BLaER1 treated with 17β-estradiol and CSF1 and Interleukin-3, amounts not matched to agents 10 nM and 100 nM (cell line): ENCODE measurements around the gene EHBP1L1.
A peak's percentile ranks its signal among the peaks of the same experiment; 100 is the strongest.

Source experiments
- H3K27ac ChIP-seq, 11 experiments: shearing (Covaris generic); formaldehyde crosslinking; 2 replicates each; pipeline ENCODE4 v1.8.1; 2022
- H3K27me3 ChIP-seq, 11 experiments: shearing (Covaris generic); formaldehyde crosslinking; 2 replicates each; pipeline ENCODE4 v1.8.1; 2022
- H3K36me3 ChIP-seq, 11 experiments: shearing (Covaris generic); formaldehyde crosslinking; 2 replicates each; pipeline ENCODE4 v1.8.1; 2022
- H3K4me1 ChIP-seq, 10 experiments: shearing (Covaris generic); formaldehyde crosslinking; 2 replicates each; pipeline ENCODE4 v1.8.1; 2022
- H3K4me2 ChIP-seq, 11 experiments: shearing (Covaris generic); formaldehyde crosslinking; 2 replicates each; pipeline ENCODE4 v1.8.1; 2022
- H3K4me3 ChIP-seq, 10 experiments: shearing (Covaris generic); formaldehyde crosslinking; 2 replicates each; pipeline ENCODE4 v1.8.1; 2022
- H3K9ac ChIP-seq, 11 experiments: shearing (Covaris generic); formaldehyde crosslinking; 2 replicates each; pipeline ENCODE4 v1.8.1; 2022
- H3K9me3 ChIP-seq, 11 experiments: shearing (Covaris generic); formaldehyde crosslinking; replicated peaks in 1 of 11; 2 replicates each; pipeline ENCODE4 v1.8.1; 2022
- H4K20me1 ChIP-seq, 11 experiments: shearing (Covaris generic); formaldehyde crosslinking; 2 replicates each; pipeline ENCODE4 v1.8.1; 2022
- Cebpa-rat ChIP-seq, 11 experiments: shearing (Covaris generic); IDR thresholded peaks; 2 replicates each; pipeline ENCODE4 v1.8.1; 2022

The EHBP1L1 gene

GRCh38 chr11:65556470-65557279, 19.2 kb upstream of the EHBP1L1 start:
- H3K4me1 ChIP-seq, result peaks cover 78 to 90% (median 89%) of the 10 kb centered on the region in 10 experiments
- peaks cover 0 to 25% (median 13%) of the 10 kb centered on the region in 11 experiments; a peak in 10 of 22 replicates for H4K20me1 ChIP-seq
- H3K4me2 ChIP-seq, result peak overlapping the region; percentile 89 to 100 (median 99)
- H3K27me3 ChIP-seq, result no peaks in the 10 kb centered on the region
- H3K27ac ChIP-seq, result peak overlapping the region; percentile 73 to 93 (median 87); a peak in 20 of 22 replicates
- no peak; a peak in 2 of 22 replicates for TF ChIP-seq Cebpa-rat (IDR thresholded peaks at IDR 0.05)
- peaks cover 0 to 10% (median 2%) of the 10 kb centered on the region in 11 experiments; a peak in 9 of 22 replicates for H3K36me3 ChIP-seq
- peak overlapping the region; percentile 49 to 75 (median 62) for H3K4me3 ChIP-seq
- H3K9me3 ChIP-seq, result no peaks in the 10 kb centered on the region
- H3K9ac ChIP-seq, result peak overlapping the region; percentile 76 to 91 (median 86); a peak in 21 of 22 replicates

GRCh38 chr11:65557280-65558001, 18.4 kb upstream of the EHBP1L1 start:
- peak overlapping the region; percentile 89 to 100 (median 99) for H3K4me2 ChIP-seq
- no peaks in the 10 kb centered on the region for H3K27me3 ChIP-seq
- H3K27ac ChIP-seq, result peak overlapping the region; percentile 73 to 93 (median 87); a peak in 20 of 22 replicates
- peaks cover 70 to 88% (median 84%) of the 10 kb centered on the region in 10 experiments for H3K4me1 ChIP-seq
- no peaks in the 10 kb centered on the region for H3K9me3 ChIP-seq
- H4K20me1 ChIP-seq, result peaks cover 0 to 18% (median 5%) of the 10 kb centered on the region in 11 experiments; a peak in 8 of 22 replicates
- no peak for TF ChIP-seq Cebpa-rat (IDR thresholded peaks at IDR 0.05)
- H3K4me3 ChIP-seq, result peak overlapping the region; percentile 49 to 75 (median 62)
- 0 out of 22 replicates have a peak, but pooled peaks cover 0 to 4% (median 0%) of the 10 kb centered on the region in 11 experiments for H3K36me3 ChIP-seq
- peak overlapping the region; percentile 76 to 91 (median 86) for H3K9ac ChIP-seq

- peaks cover 0 to 12% (median 0%) of the 10 kb centered on the region in 11 experiments; a peak in 5 of 22 replicates for H4K20me1 ChIP-seq
- H3K9ac ChIP-seq, result peak within 1 kb of the TSS; percentile 76 to 91 (median 86)
- H3K4me1 ChIP-seq, result peaks cover 63 to 86% (median 79%) of the 10 kb centered on the region in 10 experiments
- H3K9me3 ChIP-seq, result no peaks in the 10 kb centered on the region
- H3K4me2 ChIP-seq, result peak within 1 kb of the TSS; percentile 89 to 100 (median 99)
- 0 out of 22 replicates have a peak, but pooled peaks cover 0 to 4% (median 0%) of the 10 kb centered on the region in 11 experiments for H3K36me3 ChIP-seq
- no peak for TF ChIP-seq Cebpa-rat (IDR thresholded peaks at IDR 0.05)
- H3K27me3 ChIP-seq, result no peaks in the 10 kb centered on the region
- peak within 1 kb of the TSS; percentile 49 to 75 (median 62) for H3K4me3 ChIP-seq
- peak within 1 kb of the TSS; percentile 73 to 93 (median 87); a peak in 21 of 22 replicates for H3K27ac ChIP-seq
Measured at GRCh38 chr11:65558002-65558929, 17.6 kb upstream of the EHBP1L1 start, which contains the start of gene LTBP3. Gene LTBP3, minus strand, starts transcription at chr11:65558359. Its CDS starts 400 bp downstream, at chr11:65557959.

GRCh38 chr11:65558930-65559509, 16.8 kb upstream of the EHBP1L1 start:
- H3K4me3 ChIP-seq, result peak overlapping the region; percentile 49 to 75 (median 62)
- peak overlapping the region; percentile 89 to 100 (median 99) for H3K4me2 ChIP-seq
- H3K27ac ChIP-seq, result peak overlapping the region; percentile 73 to 93 (median 87); a peak in 21 of 22 replicates
- no peaks in the 10 kb centered on the region for H3K27me3 ChIP-seq
- no peak for TF ChIP-seq Cebpa-rat (IDR thresholded peaks at IDR 0.05)
- H3K9me3 ChIP-seq, result no peaks in the 10 kb centered on the region
- H3K9ac ChIP-seq, result peak overlapping the region; percentile 76 to 91 (median 86)
- 0 out of 22 replicates have a peak, but pooled peaks cover 0 to 1% (median 0%) of the 10 kb centered on the region in 11 experiments for H3K36me3 ChIP-seq
- peaks cover 0 to 12% (median 0%) of the 10 kb centered on the region in 11 experiments; a peak in 5 of 22 replicates for H4K20me1 ChIP-seq
- H3K4me1 ChIP-seq, result peaks cover 62 to 87% (median 79%) of the 10 kb centered on the region in 10 experiments

GRCh38 chr11:65559535-65559934, 16.3 kb upstream of the EHBP1L1 start:
- no peaks in the 10 kb centered on the region for H3K27me3 ChIP-seq
- peaks cover 0 to 12% (median 0%) of the 10 kb centered on the region in 11 experiments; a peak in 5 of 22 replicates for H4K20me1 ChIP-seq
- H3K9ac ChIP-seq, result peak overlapping the region; percentile 76 to 91 (median 86); a peak in 17 of 22 replicates
- peaks cover 62 to 87% (median 79%) of the 10 kb centered on the region in 10 experiments for H3K4me1 ChIP-seq
- TF ChIP-seq Cebpa-rat (IDR thresholded peaks at IDR 0.05), result no peak
- no peaks in the 10 kb centered on the region for H3K36me3 ChIP-seq
- H3K4me2 ChIP-seq, result peak overlapping the region; percentile 89 to 100 (median 99); a peak in 20 of 22 replicates
- no peaks in the 10 kb centered on the region for H3K9me3 ChIP-seq
- H3K27ac ChIP-seq, result peak overlapping the region in 9 of 11 experiments; percentile 83 to 93 (median 89); a peak in 17 of 22 replicates
- peak overlapping the region in 2 of 10 experiments; percentile 63 to 69; a peak in 3 of 20 replicates for H3K4me3 ChIP-seq

- H3K27ac ChIP-seq, result peak overlapping the region in 7 of 11 experiments; percentile 18 to 93 (median 89); a peak in 9 of 22 replicates
- H3K36me3 ChIP-seq, result no peaks in the 10 kb centered on the region
- peaks cover 0 to 9% (median 0%) of the 10 kb centered on the region in 11 experiments; a peak in 5 of 22 replicates for H4K20me1 ChIP-seq
- peak overlapping the region in 8 of 11 experiments; percentile 85 to 91 (median 88); a peak in 10 of 22 replicates for H3K9ac ChIP-seq
- no peak overlapping the region for H3K4me3 ChIP-seq
- no peaks in the 10 kb centered on the region for H3K9me3 ChIP-seq
- no peak for TF ChIP-seq Cebpa-rat (IDR thresholded peaks at IDR 0.05)
- H3K4me1 ChIP-seq, result peaks cover 62 to 87% (median 79%) of the 10 kb centered on the region in 10 experiments
- peak overlapping the region; percentile 6 to 100 (median 99); a peak in 20 of 22 replicates for H3K4me2 ChIP-seq
- no peaks in the 10 kb centered on the region for H3K27me3 ChIP-seq
Measured at GRCh38 chr11:65559951-65560537, 15.8 kb upstream of the EHBP1L1 start.
